Measurements from ENCODE around the gene LIF.
"Not testable (repeated sequence)": the region's sequence is repeated elsewhere in the genome, so short reads cannot be mapped to it uniquely, and the experiment has no call there.

Gene LIF

DNA sequence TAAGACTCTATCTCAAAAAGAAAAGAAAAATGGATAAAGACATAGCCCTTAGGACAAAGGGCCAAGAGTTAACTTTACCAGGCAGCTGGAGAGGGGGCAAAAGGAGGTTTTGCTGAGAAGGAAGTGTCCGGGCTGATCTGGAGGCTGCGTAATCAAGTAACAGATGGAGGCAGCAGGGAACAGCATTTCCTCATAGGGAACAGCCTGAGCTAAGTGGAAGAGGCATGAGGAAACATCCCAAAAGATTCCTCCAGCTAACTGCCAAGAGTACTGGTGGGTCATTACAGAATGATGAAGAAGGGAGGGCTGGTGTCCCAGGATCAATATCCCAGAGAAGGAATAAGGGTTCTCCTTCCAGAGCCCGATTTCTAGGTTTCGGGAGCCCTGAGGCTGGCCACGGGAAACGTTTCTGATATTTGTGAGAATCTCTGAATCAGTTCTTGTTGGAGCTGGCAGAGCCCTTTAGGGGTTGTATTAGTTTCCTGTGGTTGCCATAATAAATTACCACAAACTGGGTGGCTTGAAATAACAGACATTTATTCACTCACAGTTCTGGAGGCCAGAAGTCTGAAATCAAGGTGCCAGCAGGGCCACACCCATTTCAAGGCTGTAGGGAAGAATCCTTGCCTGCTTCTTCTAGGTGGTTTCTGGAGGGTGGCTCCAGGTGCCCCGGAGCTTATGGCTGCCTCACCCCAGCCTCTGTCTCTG, 21.2 kb downstream of the LIF start:
- DNase-seq (ENCODE audit: low read depth in 2 of 2) = no peak

GRCh38 chr22:30224161-30224857, 22.2 kb downstream of the LIF start:
- DNase-seq (ENCODE audit: low read depth in 2 of 2) = no peak

DNA sequence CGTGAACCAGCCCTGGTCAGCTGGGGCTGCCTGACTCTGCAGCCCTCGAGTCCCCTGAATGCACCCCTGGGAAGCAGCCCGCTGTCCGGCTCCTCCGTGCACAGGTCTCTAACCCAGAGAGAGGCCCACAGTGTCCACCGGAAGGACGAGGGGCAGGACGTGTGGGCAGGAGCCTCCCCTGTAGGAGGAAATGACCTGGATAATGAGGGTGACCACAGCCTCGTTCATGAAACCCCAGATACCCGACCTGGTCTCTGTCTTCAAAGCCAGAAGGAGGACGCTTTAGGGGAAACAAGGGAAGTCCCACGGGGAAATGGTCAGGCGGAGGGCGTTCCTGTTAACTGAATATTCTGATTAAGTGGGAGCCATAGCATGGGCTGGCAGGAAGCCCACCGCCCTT, 23.3 kb downstream of the LIF start:
- no peak for DNase-seq (ENCODE audit: low read depth in 2 of 2)

GRCh38 chr22:30222321-30222720, 24.2 kb downstream of the LIF start:
- no peak for DNase-seq (ENCODE audit: low read depth in 2 of 2)

DNA sequence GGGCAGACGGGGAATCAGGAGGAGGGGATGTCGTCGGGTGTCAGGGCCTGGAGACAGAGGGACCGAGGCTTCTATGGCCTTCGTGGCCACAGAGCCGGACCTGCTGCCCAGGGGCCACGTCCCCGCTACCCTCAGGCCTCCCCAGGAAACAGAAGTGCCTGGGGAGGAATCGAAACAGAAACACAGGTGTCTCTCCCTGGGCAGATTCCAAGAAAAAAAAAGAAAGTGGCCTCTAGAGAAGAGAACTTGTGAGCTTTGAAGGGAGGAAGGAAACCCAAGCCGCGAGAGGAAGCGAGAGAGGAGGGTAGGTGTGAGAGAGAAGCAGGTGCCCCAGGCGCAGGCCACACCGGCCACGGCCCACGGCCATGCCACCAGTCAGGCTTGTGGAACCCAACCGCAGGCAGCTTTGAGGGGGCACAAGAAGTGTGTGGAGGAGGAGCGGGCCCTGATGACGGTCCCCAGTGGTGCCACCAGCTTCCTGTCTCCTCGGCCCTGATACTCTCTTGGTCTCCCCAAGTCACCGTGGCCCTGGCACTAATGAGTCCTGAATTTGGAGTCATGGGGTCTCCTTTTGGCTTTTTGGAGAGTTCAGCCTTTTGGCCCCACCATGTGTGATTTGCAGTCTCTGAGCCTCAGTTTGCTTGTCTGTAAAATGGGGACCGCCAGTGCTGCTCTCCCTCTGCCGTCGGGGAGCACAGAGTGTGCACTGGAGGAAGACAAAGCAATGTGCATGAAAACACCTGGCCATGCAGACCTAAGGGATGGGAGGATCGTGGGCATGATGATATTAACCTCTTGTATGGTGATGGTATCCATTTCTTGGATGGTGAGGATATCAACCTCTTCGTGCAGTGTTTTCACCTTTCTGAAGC, 25.2 kb downstream of the LIF start:
- DNase-seq (ENCODE audit: low read depth in 2 of 2) = peak; percentile 49 to 57

- no peak for DNase-seq (ENCODE audit: low read depth in 2 of 2)
These were observed 26.1 kb downstream of the LIF start for GRCh38 chr22:30220338-30221012.

DNA sequence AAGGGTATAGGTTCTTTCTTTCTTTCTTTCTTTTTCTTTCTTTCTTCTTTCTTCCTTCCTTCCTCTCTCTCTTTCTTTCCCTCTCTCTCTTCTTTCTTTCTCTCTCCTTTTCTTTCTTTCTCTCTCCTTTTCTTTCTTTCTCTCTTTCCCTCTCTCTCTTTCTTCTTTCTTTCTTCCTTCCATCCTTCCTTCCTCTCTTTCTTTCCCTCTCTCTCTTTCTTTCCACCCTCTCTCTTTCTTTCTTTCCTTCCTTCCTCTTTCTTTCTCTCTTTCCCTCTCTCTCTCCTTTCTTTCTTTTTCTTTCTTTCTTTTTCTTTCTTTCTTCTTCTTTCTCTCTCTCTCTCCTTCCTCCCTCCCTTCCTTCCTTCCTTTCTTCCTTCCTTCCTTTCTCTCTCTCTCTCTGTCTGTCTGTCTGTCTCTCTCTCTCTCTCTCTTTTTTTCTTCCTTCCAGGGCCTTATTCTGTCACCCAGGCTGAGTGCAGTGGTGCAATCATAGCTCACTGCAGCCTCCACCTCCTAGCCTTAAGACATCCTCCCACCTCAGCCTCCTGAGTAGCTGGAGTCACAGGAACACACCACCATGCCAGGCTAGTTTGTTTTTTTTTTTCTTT, 26.8 kb downstream of the LIF start:
- no peak for DNase-seq (ENCODE audit: low read depth in 2 of 2)

DNA sequence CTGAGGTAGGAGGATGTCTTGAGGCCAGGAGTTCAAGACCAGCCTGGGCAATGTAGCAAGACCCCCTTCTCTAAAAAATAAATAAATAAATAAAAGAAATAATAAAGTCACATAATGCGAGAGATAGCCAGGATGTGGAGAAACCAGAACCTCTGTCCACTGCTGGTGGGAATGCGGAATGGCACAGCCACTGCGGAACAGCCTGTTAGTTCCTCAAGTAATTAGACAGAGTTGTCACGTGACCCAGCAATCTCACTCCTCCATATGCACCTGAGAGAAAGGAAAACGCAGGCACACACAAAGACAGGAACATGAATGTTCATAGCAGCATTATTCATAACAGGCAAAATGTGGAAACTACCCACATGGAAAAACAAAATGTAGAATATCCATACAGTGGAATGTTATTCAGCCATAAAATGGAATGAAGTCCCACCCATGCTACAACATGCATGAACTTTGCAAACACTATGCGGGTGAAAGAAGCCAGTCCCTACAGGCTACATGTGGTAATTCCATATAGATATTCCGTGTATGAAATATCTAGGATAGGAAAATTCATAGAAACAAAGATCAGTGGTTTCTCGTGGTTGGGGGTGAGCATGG, 27.4 kb downstream of the LIF start:
- DNase-seq (ENCODE audit: low read depth in 2 of 2) = no peak

DNA sequence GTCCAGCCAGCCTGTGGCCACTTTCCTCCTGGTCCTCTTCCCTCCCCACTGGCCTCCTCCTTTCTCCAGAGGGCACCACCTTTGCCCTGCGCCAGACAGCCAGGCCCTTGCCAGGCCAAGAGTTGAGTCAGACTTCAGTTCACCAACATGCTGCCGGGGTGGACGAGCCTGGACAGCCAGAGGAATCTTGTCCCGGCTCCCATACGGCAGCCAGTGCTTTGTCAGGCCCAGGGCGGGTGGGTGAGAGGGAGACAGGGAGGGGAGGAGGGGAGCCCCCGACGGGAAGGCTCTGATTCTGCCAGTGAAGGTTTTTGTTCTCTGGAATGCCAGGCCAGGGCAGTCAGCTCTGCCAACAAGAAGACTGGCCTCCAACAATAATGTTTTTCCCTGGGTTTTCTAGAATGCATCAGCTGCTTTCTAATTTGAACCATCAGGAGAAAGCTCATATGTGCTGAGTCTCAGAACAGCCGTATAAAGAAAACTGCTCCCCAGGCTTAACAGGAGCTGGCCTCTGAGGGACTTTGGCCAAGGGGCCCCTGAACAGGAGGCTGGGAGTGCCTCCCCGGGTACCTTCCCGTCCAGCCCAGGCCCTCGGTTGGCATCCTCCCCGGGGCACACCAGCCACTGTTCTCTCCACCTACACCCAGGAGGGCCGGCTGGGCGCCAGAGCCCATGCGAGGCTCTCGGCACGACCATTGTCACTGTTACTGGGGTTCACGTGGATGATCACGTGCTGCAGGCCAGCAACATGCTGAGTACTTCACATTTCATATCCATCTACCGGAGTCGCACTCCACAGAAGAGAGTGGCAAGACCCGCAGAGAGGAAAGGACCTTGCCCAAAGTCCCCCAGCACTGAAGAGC, 28.6 kb downstream of the LIF start:
- DNase-seq (ENCODE audit: low read depth in 2 of 2) = no peak

- no peak for DNase-seq (ENCODE audit: low read depth in 2 of 2)
These were observed 29.8 kb downstream of the LIF start for GRCh38 chr22:30216710-30217109.

DNA sequence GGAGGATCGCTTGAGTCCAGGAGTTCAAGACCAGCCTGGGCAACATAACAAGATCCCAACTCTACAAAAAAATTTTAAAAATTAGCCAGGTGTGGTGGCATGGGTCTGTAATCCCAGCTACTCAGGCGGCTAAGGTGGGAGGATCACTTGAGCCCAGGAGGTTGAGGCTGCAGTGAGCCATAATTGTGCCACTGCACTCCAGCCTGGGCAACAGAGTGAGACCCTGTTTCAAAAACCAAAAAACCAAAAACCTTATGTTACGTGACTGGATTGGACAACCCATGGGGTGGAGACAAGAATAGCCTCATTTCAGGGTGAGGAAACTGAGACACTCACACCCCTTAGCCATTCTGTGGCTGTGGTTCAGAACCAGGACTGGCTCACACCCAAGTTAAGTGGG, 30.3 kb downstream of the LIF start:
- not testable (repeated sequence) for DNase-seq (ENCODE audit: low read depth in 2 of 2)

- no peak for DNase-seq (ENCODE audit: low read depth in 2 of 2)
These were observed 31.7 kb downstream of the LIF start for GRCh38 chr22:30214703-30215407.

GRCh38 chr22:30212996-30213441, 33.5 kb downstream of the LIF start:
- no peak for DNase-seq (ENCODE audit: low read depth in 2 of 2)

DNA sequence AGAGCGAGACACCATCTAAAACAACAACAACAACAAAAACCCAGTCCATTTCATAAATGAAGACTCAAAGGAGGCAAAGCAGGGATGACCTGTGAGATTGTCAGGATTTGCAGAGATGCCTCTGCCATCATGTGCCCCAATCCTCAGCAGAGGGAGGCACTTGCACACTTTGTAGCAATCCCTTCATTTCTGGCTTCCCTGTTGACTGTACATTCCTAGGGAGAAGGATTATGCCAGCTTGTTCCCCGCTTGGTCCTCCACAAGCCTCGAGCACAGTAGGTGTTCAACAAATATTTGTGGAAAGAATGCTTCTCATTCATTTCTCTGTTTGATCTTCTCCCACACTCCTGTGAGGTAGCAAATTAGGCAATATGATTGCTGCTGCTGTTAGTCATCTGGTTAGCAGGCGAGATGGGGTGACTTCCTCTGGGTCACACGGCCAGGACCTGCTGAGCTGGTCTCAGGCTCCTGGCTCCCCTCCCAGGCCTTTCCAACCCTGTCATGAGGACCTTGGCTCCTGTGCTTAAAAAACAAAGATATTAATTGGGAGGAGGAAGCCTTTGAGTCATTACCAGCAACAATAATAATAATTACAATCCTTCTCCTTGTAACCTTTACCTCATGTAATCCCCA, 34.1 kb downstream of the LIF start:
- DNase-seq (ENCODE audit: low read depth in 2 of 2) = no peak

GRCh38 chr22:30211124-30211820, 35.3 kb downstream of the LIF start:
- no peak for DNase-seq (ENCODE audit: low read depth in 2 of 2)

GRCh38 chr22:30210235-30210909, 36.2 kb downstream of the LIF start:
- DNase-seq (ENCODE audit: low read depth in 2 of 2) = no peak

DNA sequence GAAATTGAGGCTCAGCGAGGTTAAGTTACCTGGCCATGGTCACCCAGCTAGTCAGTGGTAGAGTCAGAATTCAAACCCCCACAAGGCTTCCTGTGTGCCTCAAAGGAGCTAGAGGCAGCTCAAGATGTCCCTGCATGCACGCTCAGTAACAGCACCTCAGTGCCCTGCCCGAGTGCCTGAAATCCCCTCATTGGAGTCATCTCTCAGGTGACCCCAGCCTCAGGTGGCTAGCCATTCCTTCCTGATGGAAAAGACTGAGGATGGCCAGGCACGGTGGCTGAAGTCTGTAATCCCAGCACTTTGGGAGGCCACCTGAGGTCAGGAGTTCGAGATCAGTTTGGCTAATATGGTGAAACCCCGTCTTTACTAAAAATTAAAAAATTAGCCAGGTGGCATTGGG, 36.9 kb downstream of the LIF start:
- no peak for DNase-seq (ENCODE audit: low read depth in 2 of 2)

All from stimulated activated CD8-positive, alpha-beta memory T cell treated with anti-CD3 and anti-CD28 coated beads, Interleukin-15, amount 100 ng/mL, for 48 hours (primary cell).